Fibroblast of skin of scalp (primary cell): ENCODE results near the gene SCP2.

ENCODE experiments used
- DNase-seq: peaks from one replicate; pipeline ENCODE4 v3.0.0-alpha.2; 2013

Gene SCP2

GRCh38 chr1:53068314-53069099, 141.4 kb downstream of the SCP2 start:
- DNase-seq, result no peak

- DNase-seq, result no peak
Observed at GRCh38 chr1:53069265-53069662, 142.2 kb downstream of the SCP2 start.

- no peak for DNase-seq
Observed at GRCh38 chr1:53069663-53070327, 142.7 kb downstream of the SCP2 start.

GRCh38 chr1:53070621-53071020, 143.5 kb downstream of the SCP2 start:
- DNase-seq, result no peak

- no peak for DNase-seq
Observed at GRCh38 chr1:53071167-53071865, 144.2 kb downstream of the SCP2 start.

GRCh38 chr1:53071915-53072314, 144.8 kb downstream of the SCP2 start:
- no peak for DNase-seq

GRCh38 chr1:53073287-53073686, 146.2 kb downstream of the SCP2 start:
- DNase-seq, result no peak

GRCh38 chr1:53073868-53074311, 146.8 kb downstream of the SCP2 start:
- DNase-seq, result no peak

GRCh38 chr1:53074313-53075154, 147.5 kb downstream of the SCP2 start:
- no peak for DNase-seq

GRCh38 chr1:53075206-53075605, 148.1 kb downstream of the SCP2 start:
- no peak for DNase-seq

- DNase-seq, result no peak
Observed at GRCh38 chr1:53075761-53076163, 148.7 kb downstream of the SCP2 start.

GRCh38 chr1:53076165-53076564, 149.1 kb downstream of the SCP2 start:
- DNase-seq, result no peak

GRCh38 chr1:53076721-53077598, 149.9 kb downstream of the SCP2 start:
- DNase-seq, result no peak

- DNase-seq, result no peak
Observed at GRCh38 chr1:53077599-53077965, 150.5 kb downstream of the SCP2 start.

- DNase-seq, result no peak
Observed at GRCh38 chr1:53078333-53079101, 151.4 kb downstream of the SCP2 start.

GRCh38 chr1:53079251-53079650, 152.2 kb downstream of the SCP2 start:
- DNase-seq, result no peak

- no peak for DNase-seq
Observed at GRCh38 chr1:53080041-53080440, 153.0 kb downstream of the SCP2 start.

- DNase-seq, result no peak
Observed at GRCh38 chr1:53080769-53081168, 153.7 kb downstream of the SCP2 start.

- DNase-seq, result no peak
Observed at GRCh38 chr1:53081384-53082066, 154.4 kb downstream of the SCP2 start.

GRCh38 chr1:53082826-53083455, 155.9 kb downstream of the SCP2 start:
- no peak for DNase-seq
